ENCODE data around the gene RFPL1.
"Not testable (repeated sequence)": the region's sequence is repeated elsewhere in the genome, so short reads cannot be mapped to it uniquely, and the experiment has no call there.

The RFPL1 gene

DNA sequence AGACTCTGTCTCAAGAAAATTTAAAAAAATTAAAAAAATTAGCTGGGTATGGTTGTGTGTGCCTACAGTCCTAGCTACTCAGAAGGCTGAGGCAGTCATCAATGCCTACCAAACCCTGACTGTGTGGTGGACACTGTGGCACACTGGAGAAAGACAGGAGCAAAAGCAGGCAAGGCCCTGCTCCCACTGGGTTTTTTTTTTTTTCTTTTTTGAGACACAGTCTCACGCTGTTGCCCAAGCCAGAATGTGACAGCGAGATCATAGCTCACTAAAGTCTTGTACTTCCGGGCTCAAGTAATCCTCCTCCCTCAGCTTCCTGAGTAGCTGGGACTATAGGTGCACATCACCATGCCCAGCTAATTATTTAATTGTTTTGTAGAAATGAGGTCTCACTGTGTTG is 46.3 kb downstream of the RFPL1 start:
- no peak overlapping the region for H3K27ac ChIP-seq

DNA sequence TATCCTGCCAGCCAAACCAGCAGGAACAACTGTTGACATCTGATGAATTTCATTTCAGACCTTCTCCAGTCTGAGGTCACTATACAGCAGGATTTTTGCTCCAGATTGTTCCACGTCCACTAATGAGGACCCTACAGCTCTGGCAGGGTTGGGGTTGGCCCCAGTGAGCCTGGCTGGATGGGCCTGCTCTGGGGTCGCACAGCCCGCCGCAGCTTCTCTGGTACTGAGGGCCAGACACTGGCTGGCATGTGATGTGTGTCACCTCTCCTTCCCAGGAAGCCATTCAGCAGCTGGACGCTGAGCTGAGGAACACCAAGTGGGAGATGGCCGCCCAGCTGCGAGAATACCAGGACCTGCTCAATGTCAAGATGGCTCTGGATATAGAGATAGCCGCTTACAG is 47.1 kb downstream of the RFPL1 start:
- TF ChIP-seq, protein P1, sequence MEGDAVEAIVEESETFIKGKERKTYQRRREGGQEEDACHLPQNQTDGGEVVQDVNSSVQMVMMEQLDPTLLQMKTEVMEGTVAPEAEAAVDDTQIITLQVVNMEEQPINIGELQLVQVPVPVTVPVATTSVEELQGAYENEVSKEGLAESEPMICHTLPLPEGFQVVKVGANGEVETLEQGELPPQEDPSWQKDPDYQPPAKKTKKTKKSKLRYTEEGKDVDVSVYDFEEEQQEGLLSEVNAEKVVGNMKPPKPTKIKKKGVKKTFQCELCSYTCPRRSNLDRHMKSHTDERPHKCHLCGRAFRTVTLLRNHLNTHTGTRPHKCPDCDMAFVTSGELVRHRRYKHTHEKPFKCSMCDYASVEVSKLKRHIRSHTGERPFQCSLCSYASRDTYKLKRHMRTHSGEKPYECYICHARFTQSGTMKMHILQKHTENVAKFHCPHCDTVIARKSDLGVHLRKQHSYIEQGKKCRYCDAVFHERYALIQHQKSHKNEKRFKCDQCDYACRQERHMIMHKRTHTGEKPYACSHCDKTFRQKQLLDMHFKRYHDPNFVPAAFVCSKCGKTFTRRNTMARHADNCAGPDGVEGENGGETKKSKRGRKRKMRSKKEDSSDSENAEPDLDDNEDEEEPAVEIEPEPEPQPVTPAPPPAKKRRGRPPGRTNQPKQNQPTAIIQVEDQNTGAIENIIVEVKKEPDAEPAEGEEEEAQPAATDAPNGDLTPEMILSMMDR (conservative IDR thresholded peaks at IDR 0.05), result no peak
- H3K27ac ChIP-seq, result no peak overlapping the region

More for the DNA sequence above, 46.3 kb downstream of the RFPL1 start:
- TF ChIP-seq, protein P1 (conservative IDR thresholded peaks at IDR 0.05), result no peak

DNA sequence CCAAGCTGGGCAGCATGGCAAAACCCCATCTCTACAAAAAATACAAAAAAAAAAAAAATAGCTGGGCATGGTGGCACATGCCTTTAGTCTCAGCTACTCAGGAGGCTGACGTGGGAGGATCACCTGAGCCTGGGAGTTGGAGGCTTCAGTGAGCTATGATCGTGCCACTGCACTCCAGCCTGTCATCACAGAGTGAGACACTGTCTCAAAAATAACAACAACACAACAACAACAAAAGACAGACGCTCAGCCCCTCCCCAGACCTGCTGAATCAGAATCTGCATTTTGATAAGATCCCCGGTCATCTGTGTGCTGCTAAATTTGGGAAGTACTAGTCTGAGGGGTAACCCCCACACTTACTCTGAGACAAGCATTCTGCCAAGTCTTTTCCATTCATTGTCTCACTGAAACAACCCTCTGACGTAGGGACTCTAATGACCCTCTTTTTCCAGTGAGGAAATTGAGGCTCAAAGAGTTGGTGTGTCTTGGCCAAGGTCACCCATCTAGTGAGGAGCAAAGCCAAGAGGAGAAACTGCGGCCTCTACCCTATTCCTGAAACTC is 49.1 kb downstream of the RFPL1 start:
- H3K27ac ChIP-seq, result no peak overlapping the region
- TF ChIP-seq, protein P1 (conservative IDR thresholded peaks at IDR 0.05), result no peak

DNA sequence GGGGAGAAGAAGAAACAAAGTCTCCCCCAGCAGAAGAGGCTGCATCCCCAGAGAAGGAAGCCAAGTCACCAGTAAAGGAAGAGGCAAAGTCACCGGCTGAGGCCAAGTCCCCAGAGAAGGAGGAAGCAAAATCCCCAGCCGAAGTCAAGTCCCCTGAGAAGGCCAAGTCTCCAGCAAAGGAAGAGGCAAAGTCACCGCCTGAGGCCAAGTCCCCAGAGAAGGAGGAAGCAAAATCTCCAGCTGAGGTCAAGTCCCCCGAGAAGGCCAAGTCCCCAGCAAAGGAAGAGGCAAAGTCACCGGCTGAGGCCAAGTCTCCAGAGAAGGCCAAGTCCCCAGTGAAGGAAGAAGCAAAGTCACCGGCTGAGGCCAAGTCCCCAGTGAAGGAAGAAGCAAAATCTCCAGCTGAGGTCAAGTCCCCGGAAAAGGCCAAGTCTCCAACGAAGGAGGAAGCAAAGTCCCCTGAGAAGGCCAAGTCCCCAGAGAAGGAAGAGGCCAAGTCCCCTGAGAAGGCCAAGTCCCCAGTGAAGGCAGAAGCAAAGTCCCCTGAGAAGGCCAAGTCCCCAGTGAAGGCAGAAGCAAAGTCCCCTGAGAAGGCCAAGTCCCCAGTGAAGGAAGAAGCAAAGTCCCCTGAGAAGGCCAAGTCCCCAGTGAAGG is 50.9 kb downstream of the RFPL1 start:
- H3K27ac ChIP-seq, result not testable (repeated sequence)

DNA sequence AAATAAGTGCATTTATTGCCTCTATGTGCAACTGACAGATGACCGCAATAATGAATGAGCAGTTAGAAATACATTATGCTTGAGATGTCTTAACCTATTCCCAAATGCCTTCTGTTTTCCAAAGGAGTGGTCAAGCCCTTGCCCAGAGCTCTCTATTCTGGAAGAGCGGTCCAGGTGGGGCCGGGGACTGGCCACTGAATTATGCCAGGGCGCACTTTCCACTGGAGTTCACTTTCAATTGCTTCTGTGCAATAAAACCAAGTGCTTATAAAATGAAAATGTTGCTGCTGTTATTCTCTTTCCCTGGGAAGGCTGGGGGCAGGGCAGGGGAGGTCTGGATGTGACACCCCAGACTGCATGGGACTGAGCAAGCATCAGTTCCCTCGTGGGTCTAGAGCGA is 52.6 kb downstream of the RFPL1 start:
- H3K27ac ChIP-seq, result no peak overlapping the region
- TF ChIP-seq, protein P1 (conservative IDR thresholded peaks at IDR 0.05), result no peak

Data from VCaP (cell line).